Breast epithelium (tissue), 4 donors: ENCODE results near the gene SPACA5B. TPM values are rescaled to one million over a fixed set of nuclear protein-coding genes. Genes with fewer than 3 reads are reported as not detected.
"Not testable (repeated sequence)": the region's sequence is repeated elsewhere in the genome, so short reads cannot be mapped to it uniquely, and the experiment has no call there.

Experiments
- DNase-seq, 2 donors: peaks; one replicate each; pipeline ENCODE4 v3.0.0-alpha.2; 2019; ENCODE audit warnings: low spot score in 2 of 2
- H3K27ac ChIP-seq, 2 donors: fragments of 200-600 bp; sonication (generic) in 1 of 2; one replicate each; pipeline ENCODE4 v1.5.1; 2016 to 2019; ENCODE audit warnings: mild to moderate bottlenecking in 1 of 2
- H3K27me3 ChIP-seq, 2 donors: fragments of 200-600 bp; sonication (generic) in 1 of 2; one replicate each; pipeline versions ENCODE4 v1.5.1 to v1.6.0; 2017 to 2019; ENCODE audit warnings: control low read depth in 1 of 2, mild to moderate bottlenecking in 1 of 2
- H3K36me3 ChIP-seq: fragments of 200-600 bp; one replicate; pipeline ENCODE4 v1.5.1; 2019
- H3K4me1 ChIP-seq, 2 donors: fragments of 200-600 bp; sonication (generic); one replicate each; pipeline ENCODE4 v1.5.1; 2016 to 2019; ENCODE audit warnings: control low read depth in 1 of 2
- H3K4me3 ChIP-seq, 3 donors: fragments of 200-600 bp; sonication (generic); 1 replicate in 2 of 3; 2 replicates in 1 of 3; pipeline ENCODE4 v1.5.1; 2016 to 2019; ENCODE audit warnings: mild to moderate bottlenecking in 3 of 3, moderate library complexity in 2 of 3
- H3K9me3 ChIP-seq, 2 donors: fragments of 200-600 bp; sonication (generic) in 1 of 2; one replicate each; pipeline ENCODE4 v1.5.1; 2016 to 2019; ENCODE audit warnings: control low read depth in 1 of 2
- POLR2A ChIP-seq: fragments of 450-650 bp; IDR thresholded peaks from one replicate; pipeline ENCODE4 v1.6.1; 2016; ENCODE audit warnings: antibody characterized with exemption, mild to moderate bottlenecking, moderate library complexity
- POLR2AphosphoS5 ChIP-seq, 3 donors: sonication (generic); formaldehyde crosslinking; IDR thresholded peaks; one replicate each; pipeline ENCODE4 v1.6.1; 2017; ENCODE audit warnings: antibody characterized with exemption in 3 of 3
- intact Hi-C: fragments of 100-400 bp; cut with DNase I; formaldehyde crosslinking; loops from one replicate; pipeline ENCODE4 v1.15.1; 2023; ENCODE audit warnings: low total_unique reads
- total RNA-seq, 3 donors: library from RNA; depleted of rRNA; stranded (reverse); fragments of >200 nt; gene quantifications; one replicate each; pipeline ENCODE4 v1.1.0, GENCODE V29; 2016
- TF ChIP-seq, protein P1 (sequence below), 3 donors: fragments of 450-650 bp; IDR thresholded peaks; one replicate each; pipeline ENCODE4 v1.5.1; 2016 to 2017; ENCODE audit warnings: antibody characterized with exemption in 3 of 3, mild to moderate bottlenecking in 3 of 3, moderate library complexity in 3 of 3

Gene SPACA5B
- total RNA-seq, 3 donors from 2014 or later: not detected

DNA sequence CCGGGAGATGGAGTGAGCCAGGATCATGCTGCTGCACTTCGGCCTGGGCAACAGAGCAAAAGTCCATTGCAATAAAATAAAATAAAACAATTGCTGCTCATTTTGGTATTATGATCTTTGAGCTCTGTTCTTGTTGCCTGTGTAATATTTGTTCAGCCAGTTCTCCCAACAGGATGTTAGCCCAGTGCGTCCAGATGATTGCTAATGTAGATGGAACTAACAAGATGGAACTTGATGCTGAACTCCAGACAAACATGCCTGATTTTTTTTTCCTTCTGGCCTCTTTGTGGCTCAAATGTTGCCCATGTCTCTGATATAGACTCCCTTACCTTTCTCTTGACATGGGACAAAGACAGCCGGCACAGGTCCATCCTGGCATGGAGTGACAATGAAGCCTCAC, 50.4 kb downstream of the SPACA5B start:
- DNase-seq: no peak
- Histone ChIP-seq H3K27ac (no peak overlapping the region), H3K4me3 (no peak overlapping the region), H3K9me3 (no peaks in the 10 kb centered on the region), H3K36me3 (no peaks in the 10 kb centered on the region), H3K4me1 (no peaks in the 10 kb centered on the region), H3K27me3 (peaks cover 0 to 23% of the 10 kb centered on the region in 2 donors)
- TF ChIP-seq, protein P1, sequence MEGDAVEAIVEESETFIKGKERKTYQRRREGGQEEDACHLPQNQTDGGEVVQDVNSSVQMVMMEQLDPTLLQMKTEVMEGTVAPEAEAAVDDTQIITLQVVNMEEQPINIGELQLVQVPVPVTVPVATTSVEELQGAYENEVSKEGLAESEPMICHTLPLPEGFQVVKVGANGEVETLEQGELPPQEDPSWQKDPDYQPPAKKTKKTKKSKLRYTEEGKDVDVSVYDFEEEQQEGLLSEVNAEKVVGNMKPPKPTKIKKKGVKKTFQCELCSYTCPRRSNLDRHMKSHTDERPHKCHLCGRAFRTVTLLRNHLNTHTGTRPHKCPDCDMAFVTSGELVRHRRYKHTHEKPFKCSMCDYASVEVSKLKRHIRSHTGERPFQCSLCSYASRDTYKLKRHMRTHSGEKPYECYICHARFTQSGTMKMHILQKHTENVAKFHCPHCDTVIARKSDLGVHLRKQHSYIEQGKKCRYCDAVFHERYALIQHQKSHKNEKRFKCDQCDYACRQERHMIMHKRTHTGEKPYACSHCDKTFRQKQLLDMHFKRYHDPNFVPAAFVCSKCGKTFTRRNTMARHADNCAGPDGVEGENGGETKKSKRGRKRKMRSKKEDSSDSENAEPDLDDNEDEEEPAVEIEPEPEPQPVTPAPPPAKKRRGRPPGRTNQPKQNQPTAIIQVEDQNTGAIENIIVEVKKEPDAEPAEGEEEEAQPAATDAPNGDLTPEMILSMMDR (IDR thresholded peaks at IDR 0.05): no peak
- TF ChIP-seq POLR2AphosphoS5 (IDR thresholded peaks at IDR 0.05) (no peak), POLR2A (no peak)
- intact Hi-C loops: no loop called here

DNA sequence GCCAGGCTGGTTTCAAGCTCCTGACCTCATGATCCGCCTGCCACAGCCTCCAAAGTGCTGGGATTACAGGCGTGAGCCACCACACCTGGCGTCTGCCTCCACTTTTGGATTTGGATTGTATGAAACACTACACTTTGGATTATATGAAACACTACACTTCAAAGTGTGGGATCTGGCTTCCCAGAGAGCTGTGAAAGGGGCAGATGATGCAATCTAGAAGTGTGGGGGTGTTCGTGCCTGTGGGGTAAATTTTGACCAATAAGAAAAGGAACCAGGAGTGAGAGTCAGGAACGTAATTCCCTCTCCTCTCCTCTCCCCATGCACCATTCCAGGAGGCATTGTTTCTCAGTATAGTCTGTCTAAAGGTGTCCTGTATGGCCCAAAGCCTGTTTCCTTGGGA, 51.5 kb downstream of the SPACA5B start:
- intact Hi-C loops: not testable (repeated sequence)

More for the DNA sequence above, 51.5 kb downstream of the SPACA5B start:
- H3K36me3 ChIP-seq, H3K27ac ChIP-seq, H3K9me3 ChIP-seq, H3K4me3 ChIP-seq, DNase-seq, H3K4me1 ChIP-seq: not testable (repeated sequence)
- H3K27me3 ChIP-seq: peaks cover 0 to 24% of the 10 kb centered on the region in 2 donors

Other genes with a start within 250 kb of the SPACA5B start
- gene ZNF182, start 126.6 kb upstream of the SPACA5B start, total RNA-seq: 1 to 10 TPM; 4.5 to 7.2 (median 6.9) TPM
- gene SPACA5, start 123.6 kb upstream of the SPACA5B start, total RNA-seq: not detected
- gene ZNF630, start 59.0 kb upstream of the SPACA5B start, total RNA-seq: 1 to 10 TPM; 2.2 to 8.0 (median 6.6) TPM
- not detected for gene SSX5, start 66.2 kb downstream of the SPACA5B start, total RNA-seq
- not detected for gene SSX1, start 124.8 kb downstream of the SPACA5B start, total RNA-seq
- gene SSX3, start 226.1 kb downstream of the SPACA5B start, total RNA-seq: not detected